SK-N-SH (cell line): Measurements from ENCODE around the gene TMEM191C.
"Not testable (repeated sequence)": the region's sequence is repeated elsewhere in the genome, so short reads cannot be mapped to it uniquely, and the experiment has no call there.

Experiments
- YY1 ChIP-seq: IDR thresholded peaks from 2 replicates; pipeline ENCODE4 v1.4.0; 2012; ENCODE audit warnings: low read depth, mild to moderate bottlenecking
- TF ChIP-seq, protein P1 (sequence below): fragments of 150-350 bp; IDR thresholded peaks from 2 replicates; pipeline ENCODE4 v1.6.1; 2017; ENCODE audit warnings: antibody characterized with exemption, low read length, low read depth, borderline replicate concordance

- TF ChIP-seq, protein P1, sequence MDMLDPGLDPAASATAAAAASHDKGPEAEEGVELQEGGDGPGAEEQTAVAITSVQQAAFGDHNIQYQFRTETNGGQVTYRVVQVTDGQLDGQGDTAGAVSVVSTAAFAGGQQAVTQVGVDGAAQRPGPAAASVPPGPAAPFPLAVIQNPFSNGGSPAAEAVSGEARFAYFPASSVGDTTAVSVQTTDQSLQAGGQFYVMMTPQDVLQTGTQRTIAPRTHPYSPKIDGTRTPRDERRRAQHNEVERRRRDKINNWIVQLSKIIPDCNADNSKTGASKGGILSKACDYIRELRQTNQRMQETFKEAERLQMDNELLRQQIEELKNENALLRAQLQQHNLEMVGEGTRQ: not testable (repeated sequence)
- not testable (repeated sequence) for TF ChIP-seq YY1
These were observed 43.2 kb downstream of the TMEM191C start for GRCh38 chr22:21510397-21510796.
